HG03025 (cell line): ENCODE data around the gene CIP2A.
"Not testable (repeated sequence)": the region's sequence is repeated elsewhere in the genome, so short reads cannot be mapped to it uniquely, and the experiment has no call there.

Source experiments
- ATAC-seq: cut with Tn5 transposase; IDR thresholded peaks from one replicate; pipeline ENCODE4 v1.9.1; 2021; ENCODE audit warnings: mild to moderate bottlenecking, moderate library complexity; ENCODE audit not compliant: unreplicated experiment, low FRiP score

Gene CIP2A

DNA sequence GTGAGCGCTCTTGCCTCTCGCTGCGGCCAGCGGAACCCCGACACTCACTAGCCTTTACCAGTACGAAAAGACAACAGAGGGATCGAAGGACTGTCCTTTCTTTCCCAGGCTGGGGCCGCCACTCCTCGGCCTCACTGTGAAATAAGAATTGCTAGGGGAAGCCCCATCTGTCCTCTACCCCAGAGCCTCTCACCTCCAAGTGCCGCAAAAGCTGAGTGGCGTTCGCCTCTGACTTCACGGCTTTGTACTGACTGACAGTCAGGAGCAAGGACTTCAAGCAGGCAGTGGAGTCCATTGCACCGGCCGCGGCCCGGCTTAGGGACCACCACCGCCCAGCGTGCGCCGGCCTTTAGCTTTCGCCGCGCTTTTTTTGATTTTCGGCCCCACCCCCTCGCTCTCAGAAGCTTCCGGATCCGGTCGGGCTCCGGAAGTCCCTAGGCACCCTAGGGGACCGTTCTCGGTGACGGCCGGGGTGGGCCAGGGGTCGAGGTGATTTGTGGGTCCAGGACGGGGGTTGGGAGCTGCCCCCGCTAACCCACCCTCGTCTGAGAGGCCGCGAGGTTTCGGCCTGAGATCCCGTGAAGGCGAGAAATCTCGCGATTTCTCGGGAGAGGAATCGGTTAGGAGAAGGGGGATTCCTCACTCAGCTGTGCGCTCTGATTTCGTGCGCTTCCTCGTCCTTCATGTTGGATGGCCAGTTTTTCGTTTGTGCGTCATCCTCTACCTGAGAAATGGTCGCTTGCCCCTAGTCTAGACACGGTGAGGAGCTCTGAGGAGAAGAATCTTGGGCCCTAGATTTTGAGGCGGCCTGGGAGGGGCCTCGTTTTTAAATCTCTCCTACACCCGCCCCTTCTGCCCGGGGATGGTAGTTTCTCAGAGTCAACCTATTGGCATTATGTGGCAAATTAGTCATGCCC lies at the start of gene CIP2A, which contains the start of gene DZIP3:
CIP2A (minus strand) TSS at position 358 of the 917 bp plus-strand sequence; CDS start at position 295, 63 bp downstream.
DZIP3 (plus strand) TSS at position 642 of the 917 bp plus-strand sequence. CDS start 15,685 bp downstream, outside the sequence.
- peak; percentile 93 for ATAC-seq

DNA sequence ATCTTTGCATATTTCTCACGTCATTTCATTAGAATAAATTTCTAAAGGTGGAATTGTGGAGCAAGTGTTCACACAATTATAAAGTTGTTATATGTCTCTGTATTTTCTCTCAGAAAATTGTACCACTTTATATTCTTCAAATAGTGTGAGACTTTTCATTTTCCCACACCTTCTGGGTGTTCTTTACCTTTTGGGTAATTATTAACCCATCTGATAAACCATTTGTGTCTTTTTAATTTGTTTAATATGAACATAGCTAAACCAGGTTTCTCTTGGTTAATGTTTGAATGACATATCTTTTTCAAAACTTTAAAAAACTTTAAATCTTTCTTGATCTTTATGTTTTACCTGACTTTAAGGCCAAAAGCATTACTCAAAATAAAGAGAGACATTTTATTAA lies 40.7 kb upstream of the CIP2A start:
- ATAC-seq: no peak

DNA sequence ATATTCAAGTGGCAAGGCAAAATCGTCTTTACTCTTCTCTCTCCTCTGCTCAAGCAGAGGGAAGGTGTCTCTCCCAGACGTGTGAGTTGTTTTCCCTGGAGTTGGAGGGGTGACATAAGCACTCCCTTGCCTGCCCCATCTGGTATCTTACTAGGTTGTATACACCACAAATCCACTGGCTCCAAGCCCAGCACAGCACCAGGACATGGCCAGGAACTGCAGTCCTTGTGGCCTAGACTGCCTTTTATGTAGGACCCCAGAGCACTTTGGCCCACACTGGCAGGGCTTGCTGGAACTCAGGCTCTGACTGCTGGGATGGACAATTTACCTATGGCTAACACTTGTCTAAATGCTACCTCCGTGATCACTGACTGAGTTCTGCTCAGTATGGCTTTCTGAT lies 34.3 kb upstream of the CIP2A start:
- ATAC-seq: no peak

DNA sequence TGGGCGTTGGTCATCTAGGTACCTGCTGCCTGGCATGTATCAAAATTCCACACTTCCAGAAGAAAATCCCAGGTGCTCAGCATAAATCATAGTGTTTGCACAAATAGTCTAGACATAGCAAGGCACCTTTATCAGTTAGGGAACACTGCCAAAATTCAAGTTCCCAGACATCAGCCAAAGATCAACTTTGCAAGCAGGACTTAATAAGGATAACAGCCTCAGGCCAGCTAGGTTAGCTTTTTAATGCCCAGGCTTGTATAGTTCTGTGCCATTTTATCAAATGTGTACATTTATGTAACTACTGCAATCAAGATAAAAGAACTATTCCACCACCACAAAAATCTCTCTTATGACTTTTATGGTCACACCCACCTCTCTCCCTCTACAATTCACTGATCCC lies 31.0 kb upstream of the CIP2A start:
- no peak for ATAC-seq

DNA sequence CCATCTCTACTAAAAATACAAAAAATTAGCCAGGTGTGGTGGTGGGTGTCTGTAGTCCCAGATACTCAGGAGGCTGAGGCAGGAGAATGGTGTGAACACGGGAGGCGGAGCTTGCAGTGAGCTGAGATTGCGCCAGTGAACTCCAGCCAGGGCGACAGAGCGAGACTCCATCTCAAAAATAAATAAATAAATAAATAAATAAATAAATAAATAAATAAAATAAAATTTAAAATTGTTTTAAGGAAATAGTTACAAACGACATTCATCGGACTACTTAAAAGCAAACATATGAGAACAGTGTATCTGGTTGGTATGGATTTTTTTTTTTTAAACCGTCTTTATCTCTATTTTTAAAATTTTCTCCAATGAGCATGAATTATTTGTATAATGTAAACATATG lies 26.9 kb upstream of the CIP2A start:
- not testable (repeated sequence) for ATAC-seq

DNA sequence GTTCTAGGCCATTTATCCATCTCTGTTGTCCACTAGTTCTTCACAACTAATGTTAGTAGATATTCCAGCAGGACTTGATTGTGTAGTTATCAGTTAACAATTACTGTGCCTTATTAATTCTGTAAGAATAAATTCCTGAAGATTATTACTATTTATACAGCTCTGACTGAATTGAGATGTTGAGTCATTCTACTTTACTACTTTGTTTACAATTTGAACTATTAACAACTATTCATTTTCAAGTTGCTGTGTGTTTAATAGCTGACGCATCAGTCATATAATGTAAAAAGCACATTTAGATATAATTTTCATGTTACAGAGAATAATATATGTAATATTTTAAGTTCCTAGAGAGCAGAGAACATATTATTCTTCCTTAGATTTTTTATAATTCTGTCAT lies 21.4 kb upstream of the CIP2A start:
- no peak for ATAC-seq

DNA sequence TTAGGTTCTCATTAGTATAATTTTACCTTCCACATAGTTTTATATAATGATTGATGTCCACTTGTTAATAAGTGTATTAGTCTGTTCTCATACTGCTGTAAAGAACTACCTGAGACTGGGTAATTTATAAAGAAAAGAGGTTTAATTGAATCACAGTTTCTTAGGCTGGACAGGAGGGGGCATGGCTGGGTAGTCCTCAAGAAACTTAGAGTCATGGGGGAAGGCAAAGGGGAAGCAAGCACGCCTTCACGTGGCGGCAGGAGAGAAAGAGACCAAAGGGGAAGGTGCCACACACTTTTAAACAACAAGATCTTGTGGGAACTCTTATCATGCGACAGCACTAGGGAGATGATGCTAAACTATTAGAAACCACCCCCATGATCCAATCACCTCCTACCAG lies 19.5 kb upstream of the CIP2A start:
- ATAC-seq: no peak

DNA sequence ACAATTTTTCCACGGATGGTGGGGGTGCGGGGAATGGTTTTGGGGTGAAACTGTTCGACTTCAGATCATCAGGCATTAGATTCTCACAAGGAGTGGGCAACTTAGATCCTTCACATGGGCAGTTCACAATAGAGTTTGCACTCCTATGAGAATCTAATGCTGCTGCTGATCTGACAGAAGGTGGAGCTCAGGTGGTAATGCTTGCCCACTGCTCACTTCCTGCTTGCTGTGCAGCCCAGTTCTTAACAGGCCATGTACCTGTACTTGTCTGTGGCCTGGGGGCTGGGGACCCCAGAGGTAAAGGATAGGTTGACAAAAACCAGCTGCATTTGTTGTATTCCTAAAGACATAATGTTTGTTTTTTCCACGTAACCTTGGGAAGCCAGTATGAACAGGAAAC lies 16.3 kb upstream of the CIP2A start:
- no peak for ATAC-seq

DNA sequence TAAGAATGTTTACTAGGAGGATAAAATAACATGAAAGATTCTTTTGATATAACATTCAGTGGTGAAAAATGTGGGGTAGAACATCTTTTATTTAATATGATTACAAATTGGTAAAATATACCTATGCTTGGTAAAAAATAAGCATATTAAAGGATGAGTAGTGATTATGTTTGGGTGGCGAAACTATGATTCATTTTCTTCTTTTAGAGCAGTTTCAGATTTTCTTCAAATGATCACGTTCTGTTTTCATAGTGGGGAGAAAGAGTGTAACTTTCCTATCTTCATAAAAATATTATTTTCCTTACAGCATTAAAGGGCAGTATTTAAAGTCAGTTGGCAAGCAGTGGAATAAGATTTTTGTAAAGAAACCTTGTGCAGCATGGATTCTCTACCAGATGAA lies 15.8 kb upstream of the CIP2A start:
- no peak for ATAC-seq

DNA sequence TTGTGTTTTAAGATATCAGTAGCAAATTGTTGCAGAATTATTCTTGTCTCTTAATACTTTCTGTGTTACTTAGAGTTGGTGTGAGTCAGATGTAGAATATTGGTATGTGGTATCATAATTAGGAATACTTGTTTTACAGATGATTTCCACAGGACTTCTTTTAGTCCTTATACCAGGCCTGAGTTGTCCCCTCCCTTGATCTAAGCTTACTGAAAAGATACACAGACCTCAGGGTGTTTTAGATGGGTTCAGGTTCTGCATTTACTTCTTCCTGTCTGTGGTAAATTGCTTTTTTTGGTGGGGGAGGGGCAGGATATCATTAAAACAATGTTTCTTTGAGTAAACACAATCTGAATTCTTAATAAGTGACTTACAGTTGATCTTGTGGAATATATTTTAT lies 14.5 kb upstream of the CIP2A start:
- no peak for ATAC-seq

DNA sequence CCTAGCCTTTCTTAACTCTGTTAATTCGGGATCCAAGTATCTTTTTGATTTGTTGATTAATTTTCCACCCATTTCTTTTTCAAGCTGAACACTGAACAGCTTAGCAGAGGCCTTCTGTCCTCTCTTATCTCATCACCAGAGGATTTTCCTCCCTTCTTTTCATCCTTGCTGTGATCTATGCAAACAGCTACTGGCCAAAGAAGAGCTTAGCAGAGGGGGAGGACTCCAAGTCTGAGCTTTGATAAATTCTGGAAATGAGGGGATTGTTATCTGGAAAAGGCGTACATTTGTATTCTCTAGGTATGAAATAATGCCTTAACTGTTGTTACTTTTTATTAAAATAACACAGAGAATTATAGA lies 13.7 kb upstream of the CIP2A start:
- ATAC-seq: no peak

DNA sequence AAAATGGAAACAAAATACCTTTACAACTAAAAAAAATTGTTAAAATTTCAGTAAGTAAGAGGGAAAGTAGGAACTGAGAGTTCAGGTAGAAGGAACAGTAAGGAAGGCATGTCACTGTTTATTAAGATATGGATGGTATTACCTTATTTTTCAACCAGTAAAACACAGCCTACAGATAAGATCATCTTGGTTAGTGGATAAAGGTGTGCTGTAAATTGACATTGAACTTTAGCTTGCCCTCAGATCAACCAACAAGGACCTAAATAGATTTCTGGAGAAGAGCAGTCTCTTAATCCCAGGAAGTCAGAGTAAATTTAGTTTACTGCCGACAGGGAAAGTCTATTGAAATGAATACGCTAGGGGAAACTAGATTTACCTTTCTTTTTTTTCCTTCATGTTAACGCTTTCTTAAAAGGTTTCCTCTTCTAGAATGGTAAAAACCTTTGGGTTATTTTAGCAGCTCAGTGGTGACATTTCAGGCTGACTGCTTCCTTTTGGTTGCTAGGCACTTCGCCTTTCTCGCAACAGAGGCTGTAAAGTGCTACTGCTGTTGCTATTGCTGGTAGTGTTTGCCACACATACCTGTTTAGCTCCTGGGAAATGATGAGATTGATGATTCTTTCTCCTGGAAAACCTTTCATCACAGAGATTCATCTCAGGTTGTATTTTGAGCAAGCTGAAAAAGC lies 13.2 kb upstream of the CIP2A start:
- ATAC-seq: no peak

DNA sequence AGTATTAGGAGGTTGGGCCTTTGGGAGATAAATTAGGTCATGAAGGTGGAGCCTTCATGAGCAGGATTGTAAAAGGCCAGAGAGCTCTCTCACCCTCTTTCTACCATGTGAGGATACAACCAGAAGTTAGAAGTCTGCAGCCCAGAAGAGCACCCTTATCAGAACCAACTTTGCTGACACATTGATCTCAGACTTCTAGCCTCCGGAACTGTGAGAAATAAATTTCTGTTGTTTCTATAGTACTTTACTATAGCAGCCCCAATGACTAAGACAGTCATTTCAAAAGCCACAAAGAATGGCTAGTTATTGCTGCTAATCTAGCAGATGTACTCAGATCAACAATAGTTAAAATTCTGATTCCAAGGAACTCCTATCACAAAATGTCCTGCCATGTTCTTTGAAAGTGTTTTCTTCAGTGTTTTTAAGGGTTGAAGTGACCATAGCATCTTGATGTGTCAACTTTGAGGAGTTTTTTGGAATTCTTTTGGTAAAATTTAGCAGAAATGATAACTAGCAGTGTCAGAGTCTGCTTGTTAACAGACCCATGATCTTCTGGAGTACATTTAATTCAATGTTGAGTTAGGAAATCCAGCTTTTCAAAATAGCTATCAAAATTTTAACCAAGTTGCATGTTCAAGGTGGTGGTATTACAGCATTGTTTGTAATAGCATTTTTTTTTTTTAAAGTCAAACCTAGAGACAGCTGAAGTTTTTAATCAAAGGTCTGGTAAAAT lies 10.6 kb upstream of the CIP2A start:
- ATAC-seq: no peak

DNA sequence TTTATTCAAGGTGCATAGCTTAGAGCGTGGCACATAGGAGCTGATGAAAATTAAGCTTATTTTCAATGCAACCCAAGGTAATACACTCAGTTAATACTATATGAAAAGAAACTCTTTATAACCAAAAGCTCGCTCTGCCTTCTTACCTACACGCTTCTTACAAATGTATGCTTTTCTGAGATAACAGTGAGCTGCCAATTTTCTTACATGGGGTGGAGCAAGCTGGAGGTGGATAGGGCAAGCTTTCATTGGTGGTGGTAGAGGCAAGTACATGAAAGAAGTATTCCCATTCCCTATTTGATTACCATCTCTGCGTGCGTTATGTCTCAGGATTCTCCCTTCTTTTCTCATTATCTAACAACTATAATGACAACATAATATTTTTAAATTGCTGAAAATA lies 9.1 kb upstream of the CIP2A start:
- ATAC-seq: no peak

DNA sequence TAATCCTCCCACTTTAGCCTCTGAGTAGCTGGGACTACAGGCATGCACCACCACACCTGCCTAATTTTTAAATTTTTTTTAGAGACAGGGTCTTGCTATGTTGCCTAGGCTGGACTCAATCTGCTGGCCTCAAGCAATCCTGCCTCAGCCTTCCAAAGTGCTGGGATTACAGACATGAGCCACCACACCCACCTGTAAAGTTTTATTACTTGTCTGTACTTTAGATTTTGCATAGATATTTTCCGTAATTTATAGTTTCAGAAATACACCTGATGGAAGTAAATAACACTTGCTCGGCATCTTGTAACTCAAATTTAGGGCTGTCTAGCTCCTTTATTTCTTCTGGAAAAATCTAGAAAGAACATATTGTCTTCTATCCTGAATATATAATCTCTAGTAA lies 6.1 kb upstream of the CIP2A start:
- ATAC-seq: no peak

DNA sequence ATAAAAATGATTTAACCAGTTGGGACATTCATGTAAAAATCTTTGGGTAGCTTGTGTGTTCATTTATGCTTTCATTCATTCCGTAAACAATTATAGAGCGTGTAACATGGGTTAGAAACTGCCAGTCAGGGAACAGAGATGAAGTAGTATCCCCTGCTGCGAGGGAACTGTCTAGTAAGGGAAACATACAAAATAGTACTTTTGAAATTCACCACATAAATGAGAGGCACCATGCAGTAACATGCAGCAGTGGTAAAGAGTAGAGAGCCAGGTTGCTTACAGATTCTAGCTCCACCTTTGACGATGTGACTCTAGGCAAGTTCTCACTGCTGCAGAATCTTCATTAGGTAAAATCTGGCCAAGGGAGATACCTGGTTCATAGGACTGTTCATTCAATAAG lies 1.2 kb upstream of the CIP2A start:
- no peak for ATAC-seq

DNA sequence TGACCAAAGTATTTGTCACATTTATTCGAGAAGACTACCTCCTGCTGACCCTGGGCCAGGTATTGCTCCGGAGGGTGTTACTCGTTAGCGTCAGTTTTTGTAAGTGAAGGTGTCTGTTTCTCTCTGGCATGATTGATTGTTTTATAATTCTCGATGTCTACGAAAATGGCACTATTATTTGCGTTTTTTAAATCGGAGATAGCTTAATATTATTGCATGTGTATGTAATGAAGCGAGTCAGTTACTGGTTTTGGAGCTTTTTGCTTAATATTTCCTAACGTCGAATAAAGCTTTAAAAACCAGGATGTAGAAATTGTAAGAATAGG lies 723 bp upstream of the CIP2A start:
- ATAC-seq: no peak

DNA sequence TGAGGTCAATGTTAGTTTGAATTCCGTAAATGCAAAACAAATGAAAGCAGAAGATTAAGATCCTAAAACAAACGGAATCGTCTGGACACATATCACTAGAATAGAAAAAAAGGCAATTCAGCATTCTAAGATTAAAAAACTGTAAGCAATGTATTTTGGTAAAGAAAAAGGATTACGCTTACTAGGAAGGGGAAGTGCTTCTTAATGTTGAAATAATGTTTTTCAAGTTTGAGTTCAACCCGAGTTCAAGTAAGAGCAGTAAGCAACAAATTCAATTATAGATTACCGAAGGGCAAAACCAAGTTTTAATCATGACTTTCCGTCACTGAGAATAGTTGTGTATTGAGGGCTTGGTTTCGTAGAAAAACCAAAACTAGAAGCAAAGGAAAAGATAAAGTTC lies 637 bp downstream of the CIP2A start:
- no peak for ATAC-seq

DNA sequence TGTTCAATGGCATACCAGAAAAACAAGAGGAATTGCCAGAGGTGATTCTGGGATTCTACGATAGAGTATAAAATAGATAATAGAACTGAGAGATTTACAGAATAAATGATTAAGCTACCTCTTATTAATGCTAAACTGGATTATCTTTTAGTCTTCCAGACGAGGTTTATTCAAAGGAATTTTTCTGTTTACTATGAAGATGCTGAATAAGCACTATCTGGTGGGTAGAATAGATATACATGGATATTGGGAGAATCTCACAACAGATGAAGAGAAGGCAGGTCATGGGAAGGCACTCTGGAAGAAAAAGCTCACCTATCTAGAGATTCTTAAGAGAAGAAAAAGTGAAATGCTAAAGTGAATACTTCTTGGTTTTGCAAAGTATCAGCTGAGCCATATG lies 11.2 kb downstream of the CIP2A start:
- no peak for ATAC-seq

DNA sequence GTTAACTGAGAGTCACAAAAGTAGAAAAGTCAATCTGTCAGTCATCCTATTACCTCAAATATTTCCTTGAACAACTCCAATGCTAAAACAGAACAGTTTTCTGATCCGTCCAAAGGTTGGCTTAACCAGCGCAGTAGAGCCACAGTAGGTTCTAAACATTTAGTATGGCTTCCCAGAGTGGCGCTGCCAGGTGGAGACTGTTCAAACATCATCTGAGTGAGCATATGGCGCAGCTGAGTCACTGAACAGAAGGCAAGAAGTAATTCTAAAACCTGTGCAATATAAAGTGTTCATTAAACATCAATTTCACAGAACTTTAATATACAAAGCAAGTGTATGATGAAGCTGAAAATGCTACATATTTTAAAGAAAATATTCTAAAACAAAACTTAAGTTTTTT lies 19.9 kb downstream of the CIP2A start:
- ATAC-seq: no peak

DNA sequence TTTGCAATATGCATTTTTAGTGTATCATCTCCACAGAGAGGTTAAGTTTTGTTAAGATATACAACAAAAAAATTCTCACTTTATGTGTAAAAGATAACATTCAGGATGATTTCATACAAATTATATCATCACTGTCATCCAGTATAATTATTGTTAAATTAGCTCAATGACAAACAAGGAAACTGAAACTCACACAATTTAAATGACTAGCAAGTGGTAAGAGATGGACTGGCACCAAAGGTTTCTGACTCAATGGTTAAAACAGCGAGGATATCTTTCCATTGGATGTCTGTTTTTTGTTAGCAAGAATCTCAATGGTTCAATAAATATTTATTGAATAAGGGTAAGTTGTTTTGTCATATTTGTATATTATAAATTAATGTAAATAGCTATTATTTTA lies 22.6 kb downstream of the CIP2A start:
- ATAC-seq: no peak
